Measurements from ENCODE around the gene SIGLEC9.
"Not testable (repeated sequence)": the region's sequence is repeated elsewhere in the genome, so short reads cannot be mapped to it uniquely, and the experiment has no call there.

The SIGLEC9 gene

DNA sequence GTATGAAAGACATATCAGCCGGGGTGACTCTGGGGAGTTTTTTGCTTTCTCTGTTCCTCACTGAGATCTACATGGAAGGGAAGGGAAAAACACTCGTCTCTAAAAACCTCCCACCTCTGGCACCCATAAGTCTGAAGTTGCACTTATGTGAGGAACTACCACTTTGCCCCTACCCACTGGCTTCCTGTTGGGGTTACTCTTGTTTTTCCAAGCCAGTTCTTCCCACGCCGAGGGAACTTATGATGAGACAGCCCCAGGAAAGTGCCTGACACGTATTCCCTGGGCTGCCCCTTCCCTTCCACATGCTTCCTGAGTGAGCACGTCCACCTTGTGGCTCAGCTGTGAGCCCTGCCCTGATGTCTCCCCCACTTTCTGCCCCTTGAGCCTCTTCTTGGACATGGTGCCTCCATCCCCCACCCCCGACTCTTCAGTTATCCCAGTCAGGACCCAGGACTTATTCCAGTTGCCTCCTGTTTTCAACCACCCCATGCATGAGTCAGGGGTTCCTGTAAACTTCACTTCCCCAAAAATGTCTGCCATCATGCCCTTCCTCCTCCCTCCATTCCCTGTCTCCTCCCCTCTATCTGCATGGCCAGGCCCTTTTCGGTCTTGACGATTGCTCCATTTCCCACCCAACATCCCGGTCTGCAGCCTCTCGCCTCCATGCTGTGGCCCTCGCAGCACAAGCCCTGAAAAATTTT is 12.3 kb downstream of the SIGLEC9 start:
- peaks cover 9% of the 10 kb centered on the region for H3K4me1 ChIP-seq (ENCODE audit: control insufficient read depth, insufficient read depth, low read length)
- H3K36me3 ChIP-seq (ENCODE audit: control insufficient read depth, insufficient read depth, low read length): no peaks in the 10 kb centered on the region
- H3K27me3 ChIP-seq (ENCODE audit: control insufficient read depth, insufficient read depth, low read length): no peaks in the 10 kb centered on the region
- H3K9ac ChIP-seq (ENCODE audit: low read depth, low read length): no peak overlapping the region
- H3K27ac ChIP-seq (ENCODE audit: low read depth, low read length): no peak overlapping the region
- H3K4me3 ChIP-seq (ENCODE audit: low read depth, low read length): no peak overlapping the region
- no peaks in the 10 kb centered on the region for H3K9me3 ChIP-seq (ENCODE audit: control insufficient read depth, insufficient read depth, low read length)

DNA sequence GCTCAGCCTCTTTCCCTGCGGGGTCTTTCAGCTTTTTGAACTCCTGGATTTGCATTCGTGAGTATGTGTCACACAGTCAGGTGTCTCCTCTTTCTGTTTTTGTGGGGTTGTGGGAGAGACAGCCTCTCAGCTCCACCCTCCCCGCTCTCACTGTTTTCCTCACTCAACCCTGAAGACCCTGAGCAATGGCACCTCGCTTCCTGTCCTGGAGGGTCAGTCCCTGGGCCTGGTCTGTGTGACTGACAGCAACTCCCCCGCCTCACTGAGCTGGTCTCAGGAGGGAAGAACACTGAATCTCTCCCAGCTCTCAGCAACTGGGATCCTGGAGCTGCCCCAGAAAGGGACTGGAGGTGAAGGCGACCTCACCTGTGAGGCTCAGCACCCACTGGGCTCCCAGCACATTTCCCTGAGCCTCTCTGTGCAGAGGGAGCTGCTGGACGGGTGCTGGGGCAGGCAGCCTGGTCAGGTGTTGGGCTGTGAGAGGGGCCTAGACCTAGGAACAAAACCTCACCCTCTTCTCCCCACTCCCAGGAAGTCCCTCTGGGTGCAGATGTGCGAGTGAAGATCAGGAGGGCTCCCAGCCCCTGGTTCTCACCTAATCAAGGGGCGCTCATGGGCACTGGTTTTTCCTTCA is 13.2 kb downstream of the SIGLEC9 start:
- no peak overlapping the region for H3K4me3 ChIP-seq (ENCODE audit: low read depth, low read length)
- H3K9ac ChIP-seq (ENCODE audit: low read depth, low read length): no peak overlapping the region
- no peak overlapping the region for H3K27ac ChIP-seq (ENCODE audit: low read depth, low read length)
- H3K9me3 ChIP-seq (ENCODE audit: control insufficient read depth, insufficient read depth, low read length): no peaks in the 10 kb centered on the region
- H3K27me3 ChIP-seq (ENCODE audit: control insufficient read depth, insufficient read depth, low read length): no peaks in the 10 kb centered on the region
- H3K4me1 ChIP-seq (ENCODE audit: control insufficient read depth, insufficient read depth, low read length): peaks cover 9% of the 10 kb centered on the region
- H3K36me3 ChIP-seq (ENCODE audit: control insufficient read depth, insufficient read depth, low read length): no peaks in the 10 kb centered on the region

- Histone ChIP-seq H3K27ac (ENCODE audit: low read depth, low read length) (no peak overlapping the region), H3K27me3 (ENCODE audit: control insufficient read depth, insufficient read depth, low read length) (no peaks in the 10 kb centered on the region), H3K9me3 (ENCODE audit: control insufficient read depth, insufficient read depth, low read length) (no peaks in the 10 kb centered on the region), H3K4me1 (ENCODE audit: control insufficient read depth, insufficient read depth, low read length) (peaks cover 9% of the 10 kb centered on the region), H3K36me3 (ENCODE audit: control insufficient read depth, insufficient read depth, low read length) (no peaks in the 10 kb centered on the region), H3K4me3 (ENCODE audit: low read depth, low read length) (no peak overlapping the region), H3K9ac (ENCODE audit: low read depth, low read length) (no peak overlapping the region)
Observed at GRCh38 chr19:51138549-51138979, 13.9 kb downstream of the SIGLEC9 start.

DNA sequence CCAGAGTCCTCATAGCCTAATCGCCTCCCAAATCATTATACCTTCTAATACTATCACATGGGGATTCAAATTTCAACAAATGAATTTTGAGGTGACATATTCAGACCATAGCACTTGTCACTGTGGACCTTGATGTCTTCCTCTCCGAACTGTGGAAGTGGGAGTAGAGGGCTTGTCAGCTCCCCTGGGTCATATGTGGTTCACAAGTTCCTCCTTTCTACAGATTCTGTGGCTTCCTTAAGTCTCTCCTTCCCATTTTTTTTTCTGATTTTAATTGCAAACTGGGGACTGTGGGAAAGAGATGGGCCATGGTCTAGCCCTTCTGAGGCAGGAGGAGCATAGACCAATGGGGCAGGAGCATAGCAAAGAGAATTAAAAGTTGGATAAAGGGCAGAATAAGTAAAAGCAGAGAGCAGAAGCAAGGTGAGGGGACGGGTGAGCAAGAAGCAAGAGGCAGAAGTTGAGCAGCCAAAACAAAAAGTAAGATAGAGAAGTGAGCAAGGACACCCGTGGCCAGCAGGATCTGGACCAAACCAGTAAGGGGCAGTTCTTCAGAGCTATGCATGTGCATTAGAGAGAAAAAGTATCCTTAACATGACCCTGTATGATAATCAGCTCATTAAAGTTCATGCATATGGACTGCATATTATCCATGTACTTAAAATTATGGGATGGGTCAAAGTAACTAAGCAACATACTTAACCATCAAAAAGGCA is 14.8 kb downstream of the SIGLEC9 start:
- no peaks in the 10 kb centered on the region for H3K9me3 ChIP-seq (ENCODE audit: control insufficient read depth, insufficient read depth, low read length)
- no peaks in the 10 kb centered on the region for H3K27me3 ChIP-seq (ENCODE audit: control insufficient read depth, insufficient read depth, low read length)
- no peak overlapping the region for H3K4me3 ChIP-seq (ENCODE audit: low read depth, low read length)
- H3K27ac ChIP-seq (ENCODE audit: low read depth, low read length): no peak overlapping the region
- H3K9ac ChIP-seq (ENCODE audit: low read depth, low read length): no peak overlapping the region
- peaks cover 9% of the 10 kb centered on the region for H3K4me1 ChIP-seq (ENCODE audit: control insufficient read depth, insufficient read depth, low read length)
- no peaks in the 10 kb centered on the region for H3K36me3 ChIP-seq (ENCODE audit: control insufficient read depth, insufficient read depth, low read length)

DNA sequence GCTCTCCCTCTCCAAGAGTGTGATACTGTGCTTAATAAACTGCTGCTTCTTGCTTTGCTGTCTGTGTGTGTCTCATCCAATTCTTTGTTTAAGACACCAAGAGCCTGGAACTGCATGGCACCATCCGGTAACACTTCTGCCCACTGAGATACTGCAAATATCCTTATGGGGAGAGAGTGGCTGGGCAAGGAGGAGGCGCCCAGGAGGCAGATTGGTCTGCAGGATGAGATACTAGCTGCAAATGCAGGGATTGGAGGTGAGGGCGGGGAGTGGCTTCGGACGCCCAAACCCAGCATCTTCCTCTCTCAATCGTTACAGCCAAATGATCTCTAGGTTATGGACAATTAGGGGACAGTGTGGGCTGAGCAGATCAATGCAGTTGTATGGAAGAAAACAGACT is 15.7 kb downstream of the SIGLEC9 start:
- Histone ChIP-seq H3K36me3 (ENCODE audit: control insufficient read depth, insufficient read depth, low read length) (no peaks in the 10 kb centered on the region), H3K9ac (ENCODE audit: low read depth, low read length) (no peak overlapping the region), H3K4me1 (ENCODE audit: control insufficient read depth, insufficient read depth, low read length) (peaks cover 9% of the 10 kb centered on the region), H3K27me3 (ENCODE audit: control insufficient read depth, insufficient read depth, low read length) (no peaks in the 10 kb centered on the region), H3K27ac (ENCODE audit: low read depth, low read length) (no peak overlapping the region), H3K9me3 (ENCODE audit: control insufficient read depth, insufficient read depth, low read length) (no peaks in the 10 kb centered on the region), H3K4me3 (ENCODE audit: low read depth, low read length) (peak overlapping the region; percentile 42)

- peaks cover 9% of the 10 kb centered on the region for H3K4me1 ChIP-seq (ENCODE audit: control insufficient read depth, insufficient read depth, low read length)
- H3K27me3 ChIP-seq (ENCODE audit: control insufficient read depth, insufficient read depth, low read length): no peaks in the 10 kb centered on the region
- H3K27ac ChIP-seq (ENCODE audit: low read depth, low read length): no peak overlapping the region
- no peaks in the 10 kb centered on the region for H3K36me3 ChIP-seq (ENCODE audit: control insufficient read depth, insufficient read depth, low read length)
- no peaks in the 10 kb centered on the region for H3K9me3 ChIP-seq (ENCODE audit: control insufficient read depth, insufficient read depth, low read length)
- no peak overlapping the region for H3K9ac ChIP-seq (ENCODE audit: low read depth, low read length)
- H3K4me3 ChIP-seq (ENCODE audit: low read depth, low read length): no peak overlapping the region
Observed at GRCh38 chr19:51141181-51141580, 16.5 kb downstream of the SIGLEC9 start.

- Histone ChIP-seq H3K27me3 (ENCODE audit: control insufficient read depth, insufficient read depth, low read length) (no peaks in the 10 kb centered on the region), H3K9me3 (ENCODE audit: control insufficient read depth, insufficient read depth, low read length) (no peaks in the 10 kb centered on the region), H3K27ac (ENCODE audit: low read depth, low read length) (no peak within 1 kb of the TSS), H3K4me3 (ENCODE audit: low read depth, low read length) (no peak within 1 kb of the TSS), H3K9ac (ENCODE audit: low read depth, low read length) (no peak within 1 kb of the TSS), H3K36me3 (ENCODE audit: control insufficient read depth, insufficient read depth, low read length) (no peaks in the 10 kb centered on the region), H3K4me1 (ENCODE audit: control insufficient read depth, insufficient read depth, low read length) (peaks cover 9% of the 10 kb centered on the region)
Observed at GRCh38 chr19:51142119-51142518, 17.4 kb downstream of the SIGLEC9 start, which contains the start of gene SIGLEC7. SIGLEC7 (plus strand) TSS chr19:51142301; CDS start chr19:51142370, 69 bp downstream.

- not testable (repeated sequence) for H3K9me3 ChIP-seq (ENCODE audit: control insufficient read depth, insufficient read depth, low read length); H3K36me3 ChIP-seq (ENCODE audit: control insufficient read depth, insufficient read depth, low read length); H3K27ac ChIP-seq (ENCODE audit: low read depth, low read length); H3K4me3 ChIP-seq (ENCODE audit: low read depth, low read length); H3K4me1 ChIP-seq (ENCODE audit: control insufficient read depth, insufficient read depth, low read length); H3K27me3 ChIP-seq (ENCODE audit: control insufficient read depth, insufficient read depth, low read length); H3K9ac ChIP-seq (ENCODE audit: low read depth, low read length)
Observed at GRCh38 chr19:51142809-51143475, 18.2 kb downstream of the SIGLEC9 start.

- Histone ChIP-seq H3K4me3 (ENCODE audit: low read depth, low read length) (no peak overlapping the region), H3K27me3 (ENCODE audit: control insufficient read depth, insufficient read depth, low read length) (no peaks in the 10 kb centered on the region), H3K27ac (ENCODE audit: low read depth, low read length) (no peak overlapping the region), H3K36me3 (ENCODE audit: control insufficient read depth, insufficient read depth, low read length) (no peaks in the 10 kb centered on the region), H3K4me1 (ENCODE audit: control insufficient read depth, insufficient read depth, low read length) (peaks cover 9% of the 10 kb centered on the region), H3K9me3 (ENCODE audit: control insufficient read depth, insufficient read depth, low read length) (no peaks in the 10 kb centered on the region), H3K9ac (ENCODE audit: low read depth, low read length) (no peak overlapping the region)
Observed at GRCh38 chr19:51143486-51143885, 18.8 kb downstream of the SIGLEC9 start.

GRCh38 chr19:51144482-51145045 is 19.9 kb downstream of the SIGLEC9 start:
- no peak overlapping the region for H3K4me3 ChIP-seq (ENCODE audit: low read depth, low read length)

More at GRCh38 chr19:51144482-51145045, 19.9 kb downstream of the SIGLEC9 start:
- peaks cover 9% of the 10 kb centered on the region for H3K4me1 ChIP-seq (ENCODE audit: control insufficient read depth, insufficient read depth, low read length)
- no peak overlapping the region for H3K27ac ChIP-seq (ENCODE audit: low read depth, low read length)
- H3K9me3 ChIP-seq (ENCODE audit: control insufficient read depth, insufficient read depth, low read length): no peaks in the 10 kb centered on the region
- no peak overlapping the region for H3K9ac ChIP-seq (ENCODE audit: low read depth, low read length)
- no peaks in the 10 kb centered on the region for H3K27me3 ChIP-seq (ENCODE audit: control insufficient read depth, insufficient read depth, low read length)
- H3K36me3 ChIP-seq (ENCODE audit: control insufficient read depth, insufficient read depth, low read length): no peaks in the 10 kb centered on the region
